ENCODE measurements around the gene EXOSC9.

EXOSC9 gene

GRCh38 chr4:121800961-121801714 is at the start of gene EXOSC9:
Gene EXOSC9 (plus strand): TSS chr4:121801323. CDS start chr4:121801425, 102 bp downstream.
- DNase-seq (ENCODE audit: low spot score): peak; percentile 76

GRCh38 chr4:121752142-121752541 is 49.0 kb upstream of the EXOSC9 start:
- peak; percentile 9 for DNase-seq (ENCODE audit: low spot score)

GRCh38 chr4:121758925-121759568 is 42.1 kb upstream of the EXOSC9 start:
- DNase-seq (ENCODE audit: low spot score): peak; percentile 9

GRCh38 chr4:121760205-121760604 is 40.9 kb upstream of the EXOSC9 start:
- DNase-seq (ENCODE audit: low spot score): no peak

GRCh38 chr4:121764303-121764701 is 36.8 kb upstream of the EXOSC9 start:
- no peak for DNase-seq (ENCODE audit: low spot score)

GRCh38 chr4:121764702-121765367 is 36.3 kb upstream of the EXOSC9 start, which contains the start of gene SMIM43:
Gene SMIM43 (minus strand): TSS chr4:121765164. CDS start chr4:121765105, 59 bp downstream.
- DNase-seq (ENCODE audit: low spot score): peak; percentile 21

GRCh38 chr4:121765368-121765705 is 35.8 kb upstream of the EXOSC9 start:
- no peak for DNase-seq (ENCODE audit: low spot score)

- DNase-seq (ENCODE audit: low spot score): no peak
These were observed 35.1 kb upstream of the EXOSC9 start for GRCh38 chr4:121765971-121766538.

GRCh38 chr4:121767166-121767565 is 34.0 kb upstream of the EXOSC9 start:
- DNase-seq (ENCODE audit: low spot score): no peak

GRCh38 chr4:121769341-121769740 is 31.8 kb upstream of the EXOSC9 start:
- DNase-seq (ENCODE audit: low spot score): no peak

- no peak for DNase-seq (ENCODE audit: low spot score)
These were observed 29.3 kb upstream of the EXOSC9 start for GRCh38 chr4:121771869-121772268.

- DNase-seq (ENCODE audit: low spot score): no peak
These were observed 27.2 kb upstream of the EXOSC9 start for GRCh38 chr4:121773883-121774282.

GRCh38 chr4:121776610-121777401 is 24.3 kb upstream of the EXOSC9 start:
- DNase-seq (ENCODE audit: low spot score): no peak

- DNase-seq (ENCODE audit: low spot score): no peak
These were observed 23.5 kb upstream of the EXOSC9 start for GRCh38 chr4:121777625-121778024.

- DNase-seq (ENCODE audit: low spot score): no peak
These were observed 22.0 kb upstream of the EXOSC9 start for GRCh38 chr4:121778991-121779628.

- DNase-seq (ENCODE audit: low spot score): no peak
These were observed 17.9 kb upstream of the EXOSC9 start for GRCh38 chr4:121783210-121783609.

GRCh38 chr4:121784401-121784800 is 16.7 kb upstream of the EXOSC9 start:
- DNase-seq (ENCODE audit: low spot score): no peak

GRCh38 chr4:121784975-121785374 is 16.1 kb upstream of the EXOSC9 start:
- DNase-seq (ENCODE audit: low spot score): peak; percentile 71

- no peak for DNase-seq (ENCODE audit: low spot score)
These were observed 15.6 kb upstream of the EXOSC9 start for GRCh38 chr4:121785479-121785878.

GRCh38 chr4:121786221-121786620 is 14.9 kb upstream of the EXOSC9 start:
- no peak for DNase-seq (ENCODE audit: low spot score)

GRCh38 chr4:121788896-121789295 is 12.2 kb upstream of the EXOSC9 start:
- DNase-seq (ENCODE audit: low spot score): no peak

Data from hepatic stellate cell (primary cell).